Stimulated activated naive CD8-positive, alpha-beta T cell treated with anti-CD3 and anti-CD28 coated beads, Interleukin-15, amount 100 ng/mL, for 72 hours (primary cell): Measurements from ENCODE around the gene KCNIP4.
"Not testable (repeated sequence)": the region's sequence is repeated elsewhere in the genome, so short reads cannot be mapped to it uniquely, and the experiment has no call there.

Source experiments
- ATAC-seq: fragments of 150-1000 bp; cut with Tn5 transposase; 2 replicates; pipeline ENCODE4 v1.10.0; 2021; ENCODE audit warnings: mild to moderate bottlenecking, moderate library complexity
- DNase-seq, 2 donors: peaks; one replicate each; pipeline ENCODE4 v3.0.0; 2021 to 2022
- H3K27ac Mint-ChIP-seq, 2 donors: one replicate each; pipeline ENCODE4 v1.8.0; 2022; ENCODE audit warnings: mild to moderate bottlenecking in 2 of 2, mixed read lengths in 2 of 2, moderate library complexity in 2 of 2
- H3K27me3 Mint-ChIP-seq: one replicate; pipeline ENCODE4 v1.8.0; 2022; ENCODE audit warnings: mixed read lengths
- H3K4me1 Mint-ChIP-seq: one replicate; pipeline ENCODE4 v1.8.0; 2022; ENCODE audit warnings: mild to moderate bottlenecking, mixed read lengths
- H3K4me3 Mint-ChIP-seq, 2 donors: one replicate each; pipeline ENCODE4 v1.8.0; 2022; ENCODE audit warnings: mild to moderate bottlenecking in 2 of 2, mixed read lengths in 2 of 2, moderate library complexity in 1 of 2
- H3K9me3 Mint-ChIP-seq, 2 donors: one replicate each; pipeline ENCODE4 v1.8.0; 2022; ENCODE audit warnings: mixed read lengths in 2 of 2

The KCNIP4 gene

GRCh38 chr4:21352354-21352753, 596.2 kb downstream of the KCNIP4 start:
- not testable (repeated sequence) for DNase-seq, ATAC-seq, H3K27ac Mint-ChIP-seq, H3K27me3 Mint-ChIP-seq, H3K4me1 Mint-ChIP-seq, H3K4me3 Mint-ChIP-seq
- peaks cover 26 to 30% of the 10 kb centered on the region in 2 donors for H3K9me3 Mint-ChIP-seq

- Mint-ChIP-seq H3K27me3 (no peaks in the 10 kb centered on the region), H3K27ac (peak overlapping the region in 1 of 2 donors; percentile 74), H3K4me1 (no peaks in the 10 kb centered on the region), H3K4me3 (no peak overlapping the region), H3K9me3 (peaks cover 10 to 13% of the 10 kb centered on the region in 2 donors)
- DNase-seq (no peak), ATAC-seq (no peak)
Observed at GRCh38 chr4:21347142-21347541, 601.4 kb downstream of the KCNIP4 start.

GRCh38 chr4:21327976-21328700, 620.4 kb downstream of the KCNIP4 start:
- Mint-ChIP-seq H3K4me1 (no peaks in the 10 kb centered on the region), H3K4me3 (no peak overlapping the region), H3K27me3 (no peaks in the 10 kb centered on the region), H3K9me3 (peaks cover 24 to 33% of the 10 kb centered on the region in 2 donors), H3K27ac (no peak overlapping the region)
- ATAC-seq (no peak), DNase-seq (no peak)

GRCh38 chr4:21320034-21320433, 628.5 kb downstream of the KCNIP4 start:
- H3K4me3 Mint-ChIP-seq: no peak overlapping the region
- no peak overlapping the region for H3K27ac Mint-ChIP-seq
- no peak for DNase-seq
- no peaks in the 10 kb centered on the region for H3K27me3 Mint-ChIP-seq
- peaks cover 11 to 27% of the 10 kb centered on the region in 2 donors for H3K9me3 Mint-ChIP-seq
- no peaks in the 10 kb centered on the region for H3K4me1 Mint-ChIP-seq
- no peak for ATAC-seq

- no peak overlapping the region for H3K27ac Mint-ChIP-seq
- no peak for ATAC-seq
Observed at GRCh38 chr4:21307709-21308108, 640.9 kb downstream of the KCNIP4 start.

GRCh38 chr4:21304540-21304887, 644.1 kb downstream of the KCNIP4 start:
- Mint-ChIP-seq H3K9me3 (peaks cover 0 to 7% of the 10 kb centered on the region in 2 donors), H3K4me1 (peaks cover 7% of the 10 kb centered on the region), H3K27ac (no peak overlapping the region), H3K4me3 (no peak overlapping the region), H3K27me3 (peaks cover 32% of the 10 kb centered on the region)
- no peak for ATAC-seq
- no peak for DNase-seq

More at GRCh38 chr4:21307709-21308108, 640.9 kb downstream of the KCNIP4 start:
- DNase-seq: no peak
- Mint-ChIP-seq H3K4me1 (peaks cover 7% of the 10 kb centered on the region), H3K9me3 (peaks cover 0 to 7% of the 10 kb centered on the region in 2 donors), H3K4me3 (no peak overlapping the region), H3K27me3 (peaks cover 32% of the 10 kb centered on the region)

GRCh38 chr4:21290562-21290961, 658.0 kb downstream of the KCNIP4 start:
- Mint-ChIP-seq H3K4me1 (no peaks in the 10 kb centered on the region), H3K27me3 (no peaks in the 10 kb centered on the region), H3K27ac (no peak overlapping the region), H3K4me3 (no peak overlapping the region), H3K9me3 (peaks cover 10 to 21% of the 10 kb centered on the region in 2 donors)
- peak; percentile 42 for ATAC-seq
- DNase-seq: no peak

GRCh38 chr4:21276046-21276445, 672.5 kb downstream of the KCNIP4 start:
- no peak for ATAC-seq

GRCh38 chr4:21271439-21272052, 677.0 kb downstream of the KCNIP4 start:
- Mint-ChIP-seq H3K27ac (no peak overlapping the region), H3K4me1 (no peaks in the 10 kb centered on the region), H3K27me3 (no peaks in the 10 kb centered on the region), H3K9me3 (peaks cover 0 to 4% of the 10 kb centered on the region in 2 donors), H3K4me3 (no peak overlapping the region)
- DNase-seq: no peak
- no peak for ATAC-seq

More at GRCh38 chr4:21276046-21276445, 672.5 kb downstream of the KCNIP4 start:
- Mint-ChIP-seq H3K4me1 (no peaks in the 10 kb centered on the region), H3K27me3 (no peaks in the 10 kb centered on the region), H3K9me3 (peaks cover 0 to 4% of the 10 kb centered on the region in 2 donors), H3K27ac (no peak overlapping the region), H3K4me3 (no peak overlapping the region)
- no peak for DNase-seq

- ATAC-seq (no peak), DNase-seq (no peak)
- H3K27ac Mint-ChIP-seq: no peak overlapping the region
- no peak overlapping the region for H3K4me3 Mint-ChIP-seq
- H3K9me3 Mint-ChIP-seq: no peaks in the 10 kb centered on the region
- H3K4me1 Mint-ChIP-seq: no peaks in the 10 kb centered on the region
- H3K27me3 Mint-ChIP-seq: no peaks in the 10 kb centered on the region
Observed at GRCh38 chr4:21248331-21248730, 700.2 kb downstream of the KCNIP4 start.

- DNase-seq: no peak
- H3K27ac Mint-ChIP-seq: no peak overlapping the region
- peaks cover 0 to 7% of the 10 kb centered on the region in 2 donors for H3K9me3 Mint-ChIP-seq
- H3K27me3 Mint-ChIP-seq: no peaks in the 10 kb centered on the region
- ATAC-seq: no peak
- no peak overlapping the region for H3K4me3 Mint-ChIP-seq
- H3K4me1 Mint-ChIP-seq: no peaks in the 10 kb centered on the region
Observed at GRCh38 chr4:21242163-21242562, 706.4 kb downstream of the KCNIP4 start.

GRCh38 chr4:21226637-21227538, 721.7 kb downstream of the KCNIP4 start:
- Mint-ChIP-seq H3K4me1 (no peaks in the 10 kb centered on the region), H3K9me3 (peaks cover 0 to 8% of the 10 kb centered on the region in 2 donors), H3K4me3 (no peak overlapping the region), H3K27ac (no peak overlapping the region), H3K27me3 (no peaks in the 10 kb centered on the region)
- DNase-seq (no peak), ATAC-seq (no peak)

- no peak for ATAC-seq
- Mint-ChIP-seq H3K9me3 (peaks cover 0 to 4% of the 10 kb centered on the region in 2 donors), H3K27me3 (no peaks in the 10 kb centered on the region), H3K4me1 (no peaks in the 10 kb centered on the region), H3K4me3 (no peak overlapping the region), H3K27ac (no peak overlapping the region)
- no peak for DNase-seq
Observed at GRCh38 chr4:21211846-21212245, 736.7 kb downstream of the KCNIP4 start.

GRCh38 chr4:21209860-21210259, 738.7 kb downstream of the KCNIP4 start:
- Mint-ChIP-seq H3K4me1 (no peaks in the 10 kb centered on the region), H3K4me3 (no peak overlapping the region), H3K27me3 (no peaks in the 10 kb centered on the region), H3K9me3 (peaks cover 0 to 4% of the 10 kb centered on the region in 2 donors), H3K27ac (no peak overlapping the region)
- ATAC-seq: no peak
- DNase-seq: no peak

GRCh38 chr4:21205821-21206531, 742.6 kb downstream of the KCNIP4 start:
- no peaks in the 10 kb centered on the region for H3K4me1 Mint-ChIP-seq
- ATAC-seq: no peak
- H3K4me3 Mint-ChIP-seq: no peak overlapping the region
- H3K27me3 Mint-ChIP-seq: no peaks in the 10 kb centered on the region
- no peak for DNase-seq
- H3K27ac Mint-ChIP-seq: no peak overlapping the region
- H3K9me3 Mint-ChIP-seq: peaks cover 0 to 4% of the 10 kb centered on the region in 2 donors
